Endothelial cell of umbilical vein (primary cell): ENCODE measurements around the gene FGFRL1. TPM values are rescaled to one million over a fixed set of nuclear protein-coding genes. Genes with fewer than 3 reads are reported as not detected.
A peak's percentile ranks its signal among the peaks of the same experiment; 100 is the strongest.

Experiments
- BruUV-seq: library from RNA; stranded (reverse); fragments of 400-500 nt; replicated peaks from 2 replicates; lab custom pipeline; 2021; lab: Mats Ljungman, UMichigan
- CTCF ChIA-PET: fragments of 300-600, 350-600 bp; sonication (Branson Sonifier 250); formaldehyde crosslinking; loops from one replicate; lab custom pipeline; 2021; ENCODE audit warnings: antibody characterized with exemption, inconsistent platforms; lab: Charles Lee
- POLR2A ChIA-PET: fragments of 300-600, 350-600 bp; sonication (Branson Sonifier 250); formaldehyde crosslinking; loops from one replicate; lab custom pipeline; 2021; ENCODE audit warnings: antibody characterized with exemption, inconsistent platforms; lab: Charles Lee
- DNase-seq: peaks from one replicate; pipeline ENCODE4 v3.0.0-alpha.2; 2011; ENCODE audit warnings: low read depth, low spot score
- FAIRE-seq: peaks from 2 replicates; lab custom pipeline; 2011; peaks lifted over from hg19 to GRCh38; lab: Jason Lieb, UNC
- H2AFZ ChIP-seq: 2 replicates; pipeline ENCODE4 v1.6.0; 2012; ENCODE audit warnings: low read depth, low read length, control low read depth, inconsistent platforms
- H3K27ac ChIP-seq: 2 replicates; pipeline ENCODE4 v1.5.1; 2011; ENCODE audit warnings: low read depth, mild to moderate bottlenecking, control low read depth, low read length, moderate library complexity; ENCODE audit not compliant: insufficient read depth
- H3K27me3 ChIP-seq, 2 experiments: 2 replicates each; pipeline versions ENCODE4 v1.6.0 to v1.6.1; 2011; ENCODE audit warnings: low read length in 2 of 2, mixed read lengths in 1 of 2; ENCODE audit not compliant: control insufficient read depth in 2 of 2, insufficient read depth in 2 of 2
- H3K36me3 ChIP-seq, 2 experiments: 2 replicates in 1 of 2; 3 replicates in 1 of 2; pipeline ENCODE4 v1.5.1; 2011; ENCODE audit warnings: low read length in 2 of 2, mild to moderate bottlenecking in 1 of 2, moderate library complexity in 1 of 2; ENCODE audit not compliant: control insufficient read depth in 2 of 2, insufficient read depth in 2 of 2; ENCODE audit errors: extremely low read depth in 1 of 2
- H3K4me1 ChIP-seq: 3 replicates; pipeline ENCODE4 v1.5.1; 2011; ENCODE audit warnings: mild to moderate bottlenecking, low read length; ENCODE audit not compliant: control insufficient read depth, insufficient read depth; ENCODE audit errors: extremely low read depth
- H3K4me2 ChIP-seq: 2 replicates; pipeline ENCODE4 v1.6.1; 2011; ENCODE audit warnings: low read length, control low read depth, mixed read lengths; ENCODE audit not compliant: insufficient read depth
- H3K4me3 ChIP-seq, 3 experiments: fragments of 200-600 bp in 1 of 3; sonication (generic), shearing (Covaris generic) in 1 of 3; replicated peaks in 1 of 3; 2 replicates each; pipeline ENCODE4 v1.5.1; 2011 to 2016; ENCODE audit warnings: control low read depth in 3 of 3, low read length in 3 of 3, mild to moderate bottlenecking in 2 of 3, inconsistent platforms in 1 of 3, low read depth in 1 of 3, moderate library complexity in 1 of 3; ENCODE audit not compliant: insufficient read depth in 1 of 3
- H3K79me2 ChIP-seq: 2 replicates; pipeline ENCODE4 v1.6.0; 2012; ENCODE audit warnings: low read length, inconsistent platforms; ENCODE audit not compliant: control insufficient read depth, insufficient read depth
- H3K9ac ChIP-seq: replicated peaks from 2 replicates; pipeline ENCODE3; 2011; ENCODE audit warnings: low read length, control low read depth; ENCODE audit not compliant: insufficient read depth; ENCODE audit errors: extremely low read depth
- H3K9me1 ChIP-seq: replicated peaks from 3 replicates; pipeline ENCODE4 v1.6.0; 2011; ENCODE audit warnings: mild to moderate bottlenecking, low read length; ENCODE audit not compliant: control insufficient read depth, insufficient read depth; ENCODE audit errors: extremely low read depth
- H3K9me3 ChIP-seq: replicated peaks from 2 replicates; pipeline ENCODE4 v1.5.1; 2012; ENCODE audit warnings: low read length, inconsistent platforms; ENCODE audit not compliant: control insufficient read depth, insufficient read depth
- H4K20me1 ChIP-seq: replicated peaks from 2 replicates; pipeline ENCODE3; 2011; ENCODE audit warnings: mild to moderate bottlenecking, low read length; ENCODE audit not compliant: control insufficient read depth, insufficient read depth; ENCODE audit errors: extremely low read depth
- EZH2 ChIP-seq: IDR thresholded peaks from 2 replicates; pipeline ENCODE4 v1.6.1; 2012; ENCODE audit warnings: borderline replicate concordance, low read depth, mild to moderate bottlenecking, moderate library complexity, low read length, inconsistent platforms; ENCODE audit not compliant: severe bottlenecking
- FOS ChIP-seq: IDR thresholded peaks from 2 replicates; pipeline ENCODE4 v1.6.1; 2011; ENCODE audit warnings: mild to moderate bottlenecking, low read length, moderate library complexity, borderline replicate concordance; ENCODE audit not compliant: insufficient read depth
- GATA2 ChIP-seq: IDR thresholded peaks from 2 replicates; pipeline ENCODE4 v1.7.0; 2011; ENCODE audit warnings: low read depth, mild to moderate bottlenecking, moderate library complexity, mixed read lengths, low read length; ENCODE audit not compliant: insufficient read length, insufficient read depth
- JUN ChIP-seq: IDR thresholded peaks from 2 replicates; pipeline ENCODE4 v1.6.1; 2011; ENCODE audit warnings: borderline replicate concordance, low read depth; ENCODE audit not compliant: insufficient read length, insufficient read depth
- MAX ChIP-seq: IDR thresholded peaks from 2 replicates; pipeline ENCODE4 v1.6.1; 2011; ENCODE audit not compliant: insufficient read depth, insufficient read length
- MYC ChIP-seq: IDR thresholded peaks from one replicate; pipeline ENCODE4 v1.6.1; 2011; ENCODE audit warnings: mild to moderate bottlenecking, low read depth, low read length
- POLR2AphosphoS5 ChIP-seq: IDR thresholded peaks from 2 replicates; pipeline ENCODE4 v1.6.1; 2012; ENCODE audit warnings: low read depth, mild to moderate bottlenecking, control low read depth, low read length, moderate library complexity; ENCODE audit not compliant: insufficient read depth
- dilution Hi-C: fragments of 300-500 bp; cut with MboI; formaldehyde crosslinking; loops from one replicate; pipeline ENCODE4 v1.15.0; 2019; ENCODE audit warnings: low sequenced_read_pairs; ENCODE audit not compliant: extremely low pct_ligation_motif_present
- intact Hi-C: fragments of 100-400 bp; cut with micrococcal nuclease; formaldehyde crosslinking; loops from one replicate; pipeline ENCODE4 v1.10.0; 2022
- polyA plus RNA-seq, 4 experiments: library from polyadenylated mRNA; depleted of rRNA in 3 of 4; stranded (reverse) in 3 of 4; unstranded in 1 of 4; fragments of >200 nt; gene quantifications; 2 replicates each; pipeline versions ENCODE4 v1.2.1 to v1.2.3, GENCODE V29; 2011 to 2012; ENCODE audit warnings: missing spikeins in 1 of 4
- total RNA-seq: library from RNA; stranded (reverse); gene quantifications from 2 replicates; pipeline ENCODE4 v1.2.3, GENCODE V29; 2021

FGFRL1 gene
- total and polyA plus RNA-seq, 2 donors (not counting 3 experiments of a cell fraction or from before 2014, with no cell fraction given), result 33.3 to 74.6 TPM

GRCh38 chr4:1047976-1048772, 36.7 kb downstream of the FGFRL1 start:
- Histone ChIP-seq H3K79me2 (no peaks in the 10 kb centered on the region), H3K4me3 (no peak overlapping the region), H3K9ac (no peak overlapping the region), H3K4me2 (peak overlapping the region; percentile 9), H3K9me1 (no peaks in the 10 kb centered on the region), H3K4me1 (peaks cover 28% of the 10 kb centered on the region), H3K27me3 (peaks cover 0 to 3% of the 10 kb centered on the region in 2 experiments), H3K9me3 (no peaks in the 10 kb centered on the region), H2AFZ (peak overlapping the region; percentile 66), H3K36me3 (no peaks in the 10 kb centered on the region), H4K20me1 (no peaks in the 10 kb centered on the region), H3K27ac (no peak overlapping the region)
- DNase-seq (no peak), FAIRE-seq (no peak)
- dilution Hi-C loops (no loop called here), intact Hi-C loops (loop anchor here (5.0 kb wide), 1 partner anchor 266 kb away; no protein-coding TSS in a partner anchor)
- CTCF ChIA-PET, result interaction anchor here (1.1 kb wide), 1 partner anchor 11 kb away, joined by 4 read pairs; no protein-coding TSS in a partner anchor
- POLR2A ChIA-PET, result no interaction called here
- no TSS peak for BruUV-seq
- no peak for TF ChIP-seq GATA2
- no peak for TF ChIP-seq JUN
- no peak for TF ChIP-seq POLR2AphosphoS5
- no peak for TF ChIP-seq MYC
- no peak for TF ChIP-seq FOS
- TF ChIP-seq EZH2, result no peak
- TF ChIP-seq MAX, result no peak
